HepG2 (cell line): ENCODE measurements around the gene BAG5. TPM values are rescaled to one million over a fixed set of nuclear protein-coding genes. Genes with fewer than 3 reads are reported as not detected.

Experiments
- HOXA5 ChIP-seq: sonication (generic); formaldehyde crosslinking; IDR thresholded peaks from 2 replicates; pipeline ENCODE4 v1.4.0; 2020; ENCODE audit warnings: missing genetic modification reagents
- MYNN ChIP-seq: sonication (generic); formaldehyde crosslinking; IDR thresholded peaks from 2 replicates; pipeline ENCODE4 v1.4.0; 2020; ENCODE audit warnings: mild to moderate bottlenecking, low read depth, missing genetic modification reagents
- PHF8 ChIP-seq: sonication (generic); formaldehyde crosslinking; IDR thresholded peaks from 2 replicates; pipeline ENCODE4 v1.5.0; 2020; ENCODE audit warnings: missing genetic modification reagents
- RBFOX2 ChIP-seq: fragments of 200-400 bp; formaldehyde crosslinking; IDR thresholded peaks from 2 replicates; pipeline ENCODE4 v1.6.1; 2017; ENCODE audit warnings: low read depth, mild to moderate bottlenecking, low read length
- RFX5 ChIP-seq: IDR thresholded peaks from 2 replicates; pipeline ENCODE4 v1.6.1; 2011; ENCODE audit warnings: low read depth, low read length, improper control_type of control experiment
- SIN3A ChIP-seq: IDR thresholded peaks from 2 replicates; pipeline ENCODE4 v1.6.1; 2011; ENCODE audit warnings: low read depth, mild to moderate bottlenecking, control low read depth, low read length, borderline replicate concordance
- ZNF350 ChIP-seq: sonication (generic); formaldehyde crosslinking; IDR thresholded peaks from 2 replicates; pipeline ENCODE4 v1.4.0; 2020; ENCODE audit warnings: mild to moderate bottlenecking, low read depth, missing genetic modification reagents, borderline replicate concordance
- ZNF574 ChIP-seq: sonication (generic); formaldehyde crosslinking; IDR thresholded peaks from 2 replicates; pipeline ENCODE4 v1.4.0; 2020; ENCODE audit warnings: missing genetic modification reagents
- ZNF747 ChIP-seq: sonication (generic); formaldehyde crosslinking; IDR thresholded peaks from 2 replicates; pipeline ENCODE4 v1.8.1; 2023; ENCODE audit warnings: missing genetic modification reagents, mild to moderate bottlenecking, borderline replicate concordance
- polyA plus RNA-seq, 8 experiments: library from polyadenylated mRNA; depleted of rRNA in 3 of 8; stranded (reverse) in 7 of 8; unstranded in 1 of 8; fragments of >200 nt; fragmentation: Illumina TruSeq in 4 of 8; extraction: Trizol in 4 of 8; gene quantifications; 2 replicates each; pipeline versions ENCODE4 v1.2.1 to v1.2.3, GENCODE V29; 2011 to 2016; ENCODE audit warnings: low read depth in 4 of 8, missing spikeins in 1 of 8, mixed read lengths in 1 of 8; ENCODE audit not compliant: insufficient read depth in 1 of 8
- total RNA-seq, 5 experiments: library from RNA; depleted of rRNA; stranded (reverse); fragments of >200 nt; fragmentation: Illumina TruSeq; extraction: Trizol; gene quantifications; 2 replicates each; pipeline ENCODE4 v1.2.3, GENCODE V29; 2016; ENCODE audit warnings: low read depth in 1 of 5
- TF ChIP-seq, protein P1 (sequence below), 2 experiments: sonication (generic) in 1 of 2; formaldehyde crosslinking in 1 of 2; IDR thresholded peaks; 2 replicates each; pipeline versions ENCODE4 v1.4.0 to v1.6.1; 2018 to 2020; ENCODE audit warnings: missing genetic modification reagents in 2 of 2, borderline replicate concordance in 1 of 2, low read depth in 1 of 2, mild to moderate bottlenecking in 1 of 2, missing biosample characterization in 1 of 2
- TF ChIP-seq, protein P2 (sequence below): fragments of 450-650 bp; IDR thresholded peaks from 2 replicates; pipeline ENCODE4 v1.6.1; 2017
- TF ChIP-seq, protein P3 (sequence below): sonication (generic); formaldehyde crosslinking; IDR thresholded peaks from 2 replicates; pipeline ENCODE4 v1.9.0; 2022; ENCODE audit warnings: missing genetic modification reagents, mild to moderate bottlenecking, borderline replicate concordance
- TF ChIP-seq, protein P4 (sequence below): sonication (generic); formaldehyde crosslinking; IDR thresholded peaks from 2 replicates; pipeline ENCODE4 v1.4.0; 2020; ENCODE audit warnings: missing genetic modification reagents
- TF ChIP-seq, protein P5 (sequence below): sonication (generic); formaldehyde crosslinking; IDR thresholded peaks from 2 replicates; pipeline ENCODE4 v1.5.1; 2020; ENCODE audit warnings: mild to moderate bottlenecking, missing genetic modification reagents, moderate library complexity

Gene BAG5
- total and polyA plus RNA-seq, 2 of the 13 experiments (the other 11 are each of a cell fraction or from before 2014, with no cell fraction given), result 3.5 to 21.0 TPM

- TF ChIP-seq, protein P1, sequence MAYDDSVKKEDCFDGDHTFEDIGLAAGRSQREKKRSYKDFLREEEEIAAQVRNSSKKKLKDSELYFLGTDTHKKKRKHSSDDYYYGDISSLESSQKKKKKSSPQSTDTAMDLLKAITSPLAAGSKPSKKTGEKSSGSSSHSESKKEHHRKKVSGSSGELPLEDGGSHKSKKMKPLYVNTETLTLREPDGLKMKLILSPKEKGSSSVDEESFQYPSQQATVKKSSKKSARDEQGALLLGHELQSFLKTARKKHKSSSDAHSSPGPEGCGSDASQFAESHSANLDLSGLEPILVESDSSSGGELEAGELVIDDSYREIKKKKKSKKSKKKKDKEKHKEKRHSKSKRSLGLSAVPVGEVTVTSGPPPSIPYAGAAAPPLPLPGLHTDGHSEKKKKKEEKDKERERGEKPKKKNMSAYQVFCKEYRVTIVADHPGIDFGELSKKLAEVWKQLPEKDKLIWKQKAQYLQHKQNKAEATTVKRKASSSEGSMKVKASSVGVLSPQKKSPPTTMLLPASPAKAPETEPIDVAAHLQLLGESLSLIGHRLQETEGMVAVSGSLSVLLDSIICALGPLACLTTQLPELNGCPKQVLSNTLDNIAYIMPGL (CRISPR knock-in tag; IDR thresholded peaks at IDR 0.05; ENCODE audit: borderline replicate concordance in 1 of 2, low read depth in 1 of 2), result peak in 1 of 2 experiments; percentile 47; a peak in 2 of 4 replicates
- TF ChIP-seq MYNN (CRISPR knock-in tag) (no peak; the same call in 1 of the 2 replicates), PHF8 (peak; percentile 79), ZNF350 (peak; percentile 53; the same call in 1 of the 2 replicates), HOXA5 (no peak; the same call in 1 of the 2 replicates), RBFOX2 (peak; percentile 81), SIN3A (peak; percentile 89; the same call in 1 of the 2 replicates), ZNF747 (CRISPR knock-in tag) (0 out of 2 replicates have a peak, but pooled peaks have one; percentile 30), ZNF574 (CRISPR knock-in tag) (peak; percentile 57), RFX5 (no peak)
- TF ChIP-seq, protein P2, sequence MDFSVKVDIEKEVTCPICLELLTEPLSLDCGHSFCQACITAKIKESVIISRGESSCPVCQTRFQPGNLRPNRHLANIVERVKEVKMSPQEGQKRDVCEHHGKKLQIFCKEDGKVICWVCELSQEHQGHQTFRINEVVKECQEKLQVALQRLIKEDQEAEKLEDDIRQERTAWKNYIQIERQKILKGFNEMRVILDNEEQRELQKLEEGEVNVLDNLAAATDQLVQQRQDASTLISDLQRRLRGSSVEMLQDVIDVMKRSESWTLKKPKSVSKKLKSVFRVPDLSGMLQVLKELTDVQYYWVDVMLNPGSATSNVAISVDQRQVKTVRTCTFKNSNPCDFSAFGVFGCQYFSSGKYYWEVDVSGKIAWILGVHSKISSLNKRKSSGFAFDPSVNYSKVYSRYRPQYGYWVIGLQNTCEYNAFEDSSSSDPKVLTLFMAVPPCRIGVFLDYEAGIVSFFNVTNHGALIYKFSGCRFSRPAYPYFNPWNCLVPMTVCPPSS, result no peak
- TF ChIP-seq, protein P3, sequence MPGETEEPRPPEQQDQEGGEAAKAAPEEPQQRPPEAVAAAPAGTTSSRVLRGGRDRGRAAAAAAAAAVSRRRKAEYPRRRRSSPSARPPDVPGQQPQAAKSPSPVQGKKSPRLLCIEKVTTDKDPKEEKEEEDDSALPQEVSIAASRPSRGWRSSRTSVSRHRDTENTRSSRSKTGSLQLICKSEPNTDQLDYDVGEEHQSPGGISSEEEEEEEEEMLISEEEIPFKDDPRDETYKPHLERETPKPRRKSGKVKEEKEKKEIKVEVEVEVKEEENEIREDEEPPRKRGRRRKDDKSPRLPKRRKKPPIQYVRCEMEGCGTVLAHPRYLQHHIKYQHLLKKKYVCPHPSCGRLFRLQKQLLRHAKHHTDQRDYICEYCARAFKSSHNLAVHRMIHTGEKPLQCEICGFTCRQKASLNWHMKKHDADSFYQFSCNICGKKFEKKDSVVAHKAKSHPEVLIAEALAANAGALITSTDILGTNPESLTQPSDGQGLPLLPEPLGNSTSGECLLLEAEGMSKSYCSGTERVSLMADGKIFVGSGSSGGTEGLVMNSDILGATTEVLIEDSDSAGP (CRISPR knock-in tag), result 0 out of 2 replicates have a peak, but pooled peaks have one; percentile 31
- TF ChIP-seq, protein P4, sequence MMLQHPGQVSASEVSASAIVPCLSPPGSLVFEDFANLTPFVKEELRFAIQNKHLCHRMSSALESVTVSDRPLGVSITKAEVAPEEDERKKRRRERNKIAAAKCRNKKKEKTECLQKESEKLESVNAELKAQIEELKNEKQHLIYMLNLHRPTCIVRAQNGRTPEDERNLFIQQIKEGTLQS (CRISPR knock-in tag), result 0 out of 2 replicates have a peak, but pooled peaks have one; percentile 18
- TF ChIP-seq, protein P5, sequence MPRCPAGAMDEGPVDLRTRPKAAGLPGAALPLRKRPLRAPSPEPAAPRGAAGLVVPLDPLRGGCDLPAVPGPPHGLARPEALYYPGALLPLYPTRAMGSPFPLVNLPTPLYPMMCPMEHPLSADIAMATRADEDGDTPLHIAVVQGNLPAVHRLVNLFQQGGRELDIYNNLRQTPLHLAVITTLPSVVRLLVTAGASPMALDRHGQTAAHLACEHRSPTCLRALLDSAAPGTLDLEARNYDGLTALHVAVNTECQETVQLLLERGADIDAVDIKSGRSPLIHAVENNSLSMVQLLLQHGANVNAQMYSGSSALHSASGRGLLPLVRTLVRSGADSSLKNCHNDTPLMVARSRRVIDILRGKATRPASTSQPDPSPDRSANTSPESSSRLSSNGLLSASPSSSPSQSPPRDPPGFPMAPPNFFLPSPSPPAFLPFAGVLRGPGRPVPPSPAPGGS (CRISPR knock-in tag), result 0 out of 2 replicates have a peak, but pooled peaks have one; percentile 38
- TF ChIP-seq, all 625 proteins: peak for 177
Observed at GRCh38 chr14:103528587-103529382, 33.7 kb downstream of the BAG5 start, which contains the start of gene TRMT61A (continued).
